Measurements from ENCODE around the gene EHD4. TPM values are rescaled to one million over a fixed set of nuclear protein-coding genes. Genes with fewer than 3 reads are reported as not detected.

The EHD4 gene
- 16.9 and 17.5 TPM in 2 replicates for polyA plus RNA-seq (2012; rRNA removed)
- polyA plus RNA-seq (2012; cell fraction: cytosol; rRNA removed): 11.1 and 14.4 TPM in 2 replicates
- 9.6 and 11.1 TPM in 2 replicates for polyA plus RNA-seq (2012; cell fraction: nucleus; rRNA removed)

DNA sequence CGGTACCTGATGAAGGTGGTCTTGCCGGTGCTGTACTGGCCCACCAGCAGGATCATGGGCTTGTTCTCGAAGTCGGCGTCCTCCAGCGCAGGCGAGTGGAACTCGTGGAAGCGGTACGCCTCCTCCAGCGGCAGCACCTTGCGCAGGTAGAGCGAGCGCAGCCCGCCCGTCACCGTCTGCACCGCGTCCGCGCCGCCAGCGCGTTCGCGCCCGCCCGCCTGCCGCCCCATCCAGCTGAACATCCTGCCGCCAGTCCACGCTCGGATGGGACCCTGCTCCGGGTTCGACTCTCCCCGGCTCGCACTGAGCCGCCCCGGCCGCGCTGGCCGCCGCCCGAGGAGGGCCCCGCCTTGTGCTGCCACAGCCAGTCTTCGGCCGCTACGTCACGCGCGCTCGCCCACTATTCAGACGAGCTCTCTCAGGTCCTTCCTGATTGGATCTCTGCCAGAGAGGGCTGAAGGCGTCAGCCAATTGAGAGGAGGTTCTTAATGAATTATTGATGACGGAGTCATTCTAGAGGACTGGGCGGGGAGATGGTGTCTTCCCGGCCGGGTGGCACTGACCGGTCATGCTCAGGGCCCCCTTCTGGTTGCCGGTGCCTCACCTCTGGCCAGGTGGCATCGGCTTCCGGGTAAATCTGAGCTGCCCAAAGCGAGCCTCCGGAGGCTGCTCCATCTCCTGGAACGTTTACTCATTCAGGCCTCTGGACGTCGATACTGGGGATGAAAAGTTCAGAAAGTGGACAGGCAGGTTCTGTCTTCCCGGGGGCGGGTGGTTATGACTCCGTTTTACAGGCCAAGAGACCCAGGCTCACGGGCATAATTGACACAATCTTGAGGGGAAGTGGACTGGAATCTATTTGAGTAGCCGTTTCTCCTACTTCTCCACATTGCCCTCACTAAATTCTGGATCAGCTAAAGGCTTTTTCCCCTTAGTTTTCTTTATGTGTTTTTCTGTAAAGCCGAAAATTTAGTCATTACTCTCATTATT is at the start of gene EHD4:
TSS of gene EHD4 (minus strand) at position 305 of the 990 bp plus-strand sequence. CDS start at position 242, 63 bp downstream.
- H3K27me3 ChIP-seq (ENCODE audit: insufficient read depth): no peaks in the 10 kb centered on the region
- peak; percentile 54 for TF ChIP-seq CHD2 (IDR thresholded peaks at IDR 0.05; ENCODE audit: low read length, partially characterized antibody)
- TF ChIP-seq MEF2A (IDR thresholded peaks at IDR 0.05; ENCODE audit: borderline replicate concordance, low read depth): no peak
- TF ChIP-seq ELF1 (IDR thresholded peaks at IDR 0.05): peak; percentile 24; the same call in 1 of the 2 replicates
- no peak for TF ChIP-seq TEAD4 (IDR thresholded peaks at IDR 0.05; ENCODE audit: borderline replicate concordance, insufficient read depth)
- TF ChIP-seq, protein P1, sequence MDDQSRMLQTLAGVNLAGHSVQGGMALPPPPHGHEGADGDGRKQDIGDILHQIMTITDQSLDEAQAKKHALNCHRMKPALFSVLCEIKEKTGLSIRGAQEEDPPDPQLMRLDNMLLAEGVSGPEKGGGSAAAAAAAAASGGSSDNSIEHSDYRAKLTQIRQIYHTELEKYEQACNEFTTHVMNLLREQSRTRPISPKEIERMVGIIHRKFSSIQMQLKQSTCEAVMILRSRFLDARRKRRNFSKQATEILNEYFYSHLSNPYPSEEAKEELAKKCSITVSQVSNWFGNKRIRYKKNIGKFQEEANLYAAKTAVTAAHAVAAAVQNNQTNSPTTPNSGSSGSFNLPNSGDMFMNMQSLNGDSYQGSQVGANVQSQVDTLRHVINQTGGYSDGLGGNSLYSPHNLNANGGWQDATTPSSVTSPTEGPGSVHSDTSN (IDR thresholded peaks at IDR 0.05): peak; percentile 82
- TF ChIP-seq RXRA (IDR thresholded peaks at IDR 0.05; ENCODE audit: borderline replicate concordance, low read depth): no peak
- no peak; the same call in 1 of the 2 replicates for TF ChIP-seq SIN3A (IDR thresholded peaks at IDR 0.05; ENCODE audit: borderline replicate concordance, low read depth, low read length)
- TF ChIP-seq, protein P2, sequence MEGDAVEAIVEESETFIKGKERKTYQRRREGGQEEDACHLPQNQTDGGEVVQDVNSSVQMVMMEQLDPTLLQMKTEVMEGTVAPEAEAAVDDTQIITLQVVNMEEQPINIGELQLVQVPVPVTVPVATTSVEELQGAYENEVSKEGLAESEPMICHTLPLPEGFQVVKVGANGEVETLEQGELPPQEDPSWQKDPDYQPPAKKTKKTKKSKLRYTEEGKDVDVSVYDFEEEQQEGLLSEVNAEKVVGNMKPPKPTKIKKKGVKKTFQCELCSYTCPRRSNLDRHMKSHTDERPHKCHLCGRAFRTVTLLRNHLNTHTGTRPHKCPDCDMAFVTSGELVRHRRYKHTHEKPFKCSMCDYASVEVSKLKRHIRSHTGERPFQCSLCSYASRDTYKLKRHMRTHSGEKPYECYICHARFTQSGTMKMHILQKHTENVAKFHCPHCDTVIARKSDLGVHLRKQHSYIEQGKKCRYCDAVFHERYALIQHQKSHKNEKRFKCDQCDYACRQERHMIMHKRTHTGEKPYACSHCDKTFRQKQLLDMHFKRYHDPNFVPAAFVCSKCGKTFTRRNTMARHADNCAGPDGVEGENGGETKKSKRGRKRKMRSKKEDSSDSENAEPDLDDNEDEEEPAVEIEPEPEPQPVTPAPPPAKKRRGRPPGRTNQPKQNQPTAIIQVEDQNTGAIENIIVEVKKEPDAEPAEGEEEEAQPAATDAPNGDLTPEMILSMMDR (IDR thresholded peaks at IDR 0.05): peak; percentile 59
- TF ChIP-seq TAF1 (IDR thresholded peaks at IDR 0.05; ENCODE audit: borderline replicate concordance, low read depth, low read length): peak; percentile 82
- TF ChIP-seq, protein P3, sequence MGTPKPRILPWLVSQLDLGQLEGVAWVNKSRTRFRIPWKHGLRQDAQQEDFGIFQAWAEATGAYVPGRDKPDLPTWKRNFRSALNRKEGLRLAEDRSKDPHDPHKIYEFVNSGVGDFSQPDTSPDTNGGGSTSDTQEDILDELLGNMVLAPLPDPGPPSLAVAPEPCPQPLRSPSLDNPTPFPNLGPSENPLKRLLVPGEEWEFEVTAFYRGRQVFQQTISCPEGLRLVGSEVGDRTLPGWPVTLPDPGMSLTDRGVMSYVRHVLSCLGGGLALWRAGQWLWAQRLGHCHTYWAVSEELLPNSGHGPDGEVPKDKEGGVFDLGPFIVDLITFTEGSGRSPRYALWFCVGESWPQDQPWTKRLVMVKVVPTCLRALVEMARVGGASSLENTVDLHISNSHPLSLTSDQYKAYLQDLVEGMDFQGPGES (IDR thresholded peaks at IDR 0.05; ENCODE audit: low read depth, low read length): peak; percentile 52; the same call in 1 of the 2 replicates
- TF ChIP-seq, protein P4, sequence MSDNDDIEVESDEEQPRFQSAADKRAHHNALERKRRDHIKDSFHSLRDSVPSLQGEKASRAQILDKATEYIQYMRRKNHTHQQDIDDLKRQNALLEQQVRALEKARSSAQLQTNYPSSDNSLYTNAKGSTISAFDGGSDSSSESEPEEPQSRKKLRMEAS (IDR thresholded peaks at IDR 0.05; ENCODE audit: low read depth): 0 out of 2 replicates have a peak, but pooled peaks have one; percentile 1
- 0 out of 2 replicates have a peak, but pooled peaks have one; percentile 13 for TF ChIP-seq RAD21 (IDR thresholded peaks at IDR 0.05; ENCODE audit: low read length)
- TF ChIP-seq NRF1 (IDR thresholded peaks at IDR 0.05; ENCODE audit: low read depth, low read length): no peak; the same call in 1 of the 2 replicates
- TF ChIP-seq MXI1 (IDR thresholded peaks at IDR 0.05; ENCODE audit: low read depth, low read length): peak; percentile 69
- TF ChIP-seq, protein P5, sequence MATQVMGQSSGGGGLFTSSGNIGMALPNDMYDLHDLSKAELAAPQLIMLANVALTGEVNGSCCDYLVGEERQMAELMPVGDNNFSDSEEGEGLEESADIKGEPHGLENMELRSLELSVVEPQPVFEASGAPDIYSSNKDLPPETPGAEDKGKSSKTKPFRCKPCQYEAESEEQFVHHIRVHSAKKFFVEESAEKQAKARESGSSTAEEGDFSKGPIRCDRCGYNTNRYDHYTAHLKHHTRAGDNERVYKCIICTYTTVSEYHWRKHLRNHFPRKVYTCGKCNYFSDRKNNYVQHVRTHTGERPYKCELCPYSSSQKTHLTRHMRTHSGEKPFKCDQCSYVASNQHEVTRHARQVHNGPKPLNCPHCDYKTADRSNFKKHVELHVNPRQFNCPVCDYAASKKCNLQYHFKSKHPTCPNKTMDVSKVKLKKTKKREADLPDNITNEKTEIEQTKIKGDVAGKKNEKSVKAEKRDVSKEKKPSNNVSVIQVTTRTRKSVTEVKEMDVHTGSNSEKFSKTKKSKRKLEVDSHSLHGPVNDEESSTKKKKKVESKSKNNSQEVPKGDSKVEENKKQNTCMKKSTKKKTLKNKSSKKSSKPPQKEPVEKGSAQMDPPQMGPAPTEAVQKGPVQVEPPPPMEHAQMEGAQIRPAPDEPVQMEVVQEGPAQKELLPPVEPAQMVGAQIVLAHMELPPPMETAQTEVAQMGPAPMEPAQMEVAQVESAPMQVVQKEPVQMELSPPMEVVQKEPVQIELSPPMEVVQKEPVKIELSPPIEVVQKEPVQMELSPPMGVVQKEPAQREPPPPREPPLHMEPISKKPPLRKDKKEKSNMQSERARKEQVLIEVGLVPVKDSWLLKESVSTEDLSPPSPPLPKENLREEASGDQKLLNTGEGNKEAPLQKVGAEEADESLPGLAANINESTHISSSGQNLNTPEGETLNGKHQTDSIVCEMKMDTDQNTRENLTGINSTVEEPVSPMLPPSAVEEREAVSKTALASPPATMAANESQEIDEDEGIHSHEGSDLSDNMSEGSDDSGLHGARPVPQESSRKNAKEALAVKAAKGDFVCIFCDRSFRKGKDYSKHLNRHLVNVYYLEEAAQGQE (IDR thresholded peaks at IDR 0.05; ENCODE audit: low read depth, low read length): 0 out of 2 replicates have a peak, but pooled peaks have one; percentile 23
- TF ChIP-seq POLR2AphosphoS5 (IDR thresholded peaks at IDR 0.05; ENCODE audit: low read depth, low read length): peak; percentile 56
- TF ChIP-seq FOXM1 (IDR thresholded peaks at IDR 0.05; ENCODE audit: low read depth): no peak
- peak; percentile 93 for TF ChIP-seq RFX5 (IDR thresholded peaks at IDR 0.05; ENCODE audit: low read length)
- TF ChIP-seq, protein P6, sequence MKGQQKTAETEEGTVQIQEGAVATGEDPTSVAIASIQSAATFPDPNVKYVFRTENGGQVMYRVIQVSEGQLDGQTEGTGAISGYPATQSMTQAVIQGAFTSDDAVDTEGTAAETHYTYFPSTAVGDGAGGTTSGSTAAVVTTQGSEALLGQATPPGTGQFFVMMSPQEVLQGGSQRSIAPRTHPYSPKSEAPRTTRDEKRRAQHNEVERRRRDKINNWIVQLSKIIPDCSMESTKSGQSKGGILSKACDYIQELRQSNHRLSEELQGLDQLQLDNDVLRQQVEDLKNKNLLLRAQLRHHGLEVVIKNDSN (IDR thresholded peaks at IDR 0.05; ENCODE audit: borderline replicate concordance, low read depth): no peak
- TF ChIP-seq FOXJ3 (CRISPR knock-in tag; IDR thresholded peaks at IDR 0.05): no peak
- H3F3A ChIP-seq (replicated peaks; ENCODE audit: insufficient read depth): no peaks in the 10 kb centered on the region
- H2AFZ ChIP-seq (ENCODE audit: low read depth): peak within 1 kb of the TSS; percentile 84
- peak within 1 kb of the TSS; percentile 86 to 100 for H3K4me3 ChIP-seq (ENCODE audit: low read depth in 2 of 2, low read length in 1 of 2)
- H3K9me3 ChIP-seq: no peaks in the 10 kb centered on the region
- peak within 1 kb of the TSS; percentile 79 for H3K9ac ChIP-seq
- WGBS (ENCODE audit: low lambda C conversion rate): 3% methylated on average over 27 of the region's 72 CpGs
- peak; percentile 97 for DNase-seq
- H4K20me1 ChIP-seq (ENCODE audit: insufficient read depth): peaks cover 8% of the 10 kb centered on the region; the same call in 1 of the 2 replicates
- peak within 1 kb of the TSS; percentile 87 for H3K4me2 ChIP-seq
- peak within 1 kb of the TSS; percentile 57 to 74 for H3K27ac ChIP-seq (ENCODE audit: low read depth in 2 of 2, low read length in 1 of 2)
- ChIA-PET POLR2A (interaction anchor here (0.9 kb wide), 3 partner anchors 68 to 198 kb away, joined by 3 read pairs; no protein-coding TSS in a partner anchor), CTCF (interaction anchor here (0.8 to 2.9 kb wide), 9 partner anchors 14 to 415 kb away, joined by 3 to 22 read pairs (median 4); no protein-coding TSS in a partner anchor)
- no peaks in the 10 kb centered on the region for H3K9me2 ChIP-seq
- H3K79me2 ChIP-seq (ENCODE audit: insufficient read depth): peaks cover 46% of the 10 kb centered on the region
- H3K4me1 ChIP-seq (ENCODE audit: control insufficient read depth in 1 of 2, insufficient read depth in 2 of 2, low read depth in 1 of 2, low read length in 1 of 2): peaks cover 3 to 34% of the 10 kb centered on the region in 2 experiments; a peak in 3 of 4 replicates
- no peaks in the 10 kb centered on the region for H3K36me3 ChIP-seq (replicated peaks in 1 of 2; ENCODE audit: control insufficient read depth in 1 of 2, insufficient read depth in 2 of 2, low read length in 1 of 2)

Data from SK-N-SH (cell line).